NCI-H2081 (cell line): ENCODE results near the gene BEST3.
"Not testable (repeated sequence)": the region's sequence is repeated elsewhere in the genome, so short reads cannot be mapped to it uniquely, and the experiment has no call there.

ENCODE experiments used
- DNase-seq, 2 experiments: peaks; one replicate each; lab custom pipeline; 2025; lab: John Stamatoyannopoulos, UW

Gene BEST3

GRCh38 chr12:69649529-69649928, 49.6 kb downstream of the BEST3 start:
- DNase-seq: peak in 1 of 2 experiments; percentile 20

- DNase-seq: no peak
Observed at GRCh38 chr12:69648476-69648875, 50.6 kb downstream of the BEST3 start.

- no peak for DNase-seq
Observed at GRCh38 chr12:69647178-69647577, 51.9 kb downstream of the BEST3 start.

- no peak for DNase-seq
Observed at GRCh38 chr12:69645031-69645430, 54.1 kb downstream of the BEST3 start.

GRCh38 chr12:69644511-69644910, 54.6 kb downstream of the BEST3 start:
- no peak for DNase-seq

- peak in 1 of 2 experiments; percentile 37 for DNase-seq
Observed at GRCh38 chr12:69642531-69642930, 56.6 kb downstream of the BEST3 start.

GRCh38 chr12:69641546-69641945, 57.6 kb downstream of the BEST3 start:
- no peak for DNase-seq

- DNase-seq: peak; percentile 45 to 69
Observed at GRCh38 chr12:69639400-69640016, 59.6 kb downstream of the BEST3 start.

- DNase-seq: peak in 1 of 2 experiments; percentile 11
Observed at GRCh38 chr12:69633061-69633460, 66.0 kb downstream of the BEST3 start.

GRCh38 chr12:69630191-69630590, 68.9 kb downstream of the BEST3 start:
- DNase-seq: no peak

- no peak for DNase-seq
Observed at GRCh38 chr12:69627501-69627900, 71.6 kb downstream of the BEST3 start.

GRCh38 chr12:69623970-69624369, 75.1 kb downstream of the BEST3 start:
- peak; percentile 79 to 94 for DNase-seq

GRCh38 chr12:69621551-69621950, 77.6 kb downstream of the BEST3 start:
- DNase-seq: no peak

- DNase-seq: no peak
Observed at GRCh38 chr12:69620921-69621320, 78.2 kb downstream of the BEST3 start.

GRCh38 chr12:69620077-69620476, 79.0 kb downstream of the BEST3 start:
- DNase-seq: no peak

- no peak for DNase-seq
Observed at GRCh38 chr12:69619050-69619449, 80.1 kb downstream of the BEST3 start.

- no peak for DNase-seq
Observed at GRCh38 chr12:69616025-69616424, 83.1 kb downstream of the BEST3 start.

- DNase-seq: no peak
Observed at GRCh38 chr12:69613351-69613750, 85.8 kb downstream of the BEST3 start.

GRCh38 chr12:69610729-69611128, 88.4 kb downstream of the BEST3 start, which contains the start of gene LRRC10:
Gene LRRC10 (minus strand): TSS chr12:69610907. CDS start chr12:69610838, 69 bp downstream.
- DNase-seq: no peak

- no peak for DNase-seq
Observed at GRCh38 chr12:69610126-69610525, 89.0 kb downstream of the BEST3 start.

- no peak for DNase-seq
Observed at GRCh38 chr12:69608114-69608513, 91.0 kb downstream of the BEST3 start.

GRCh38 chr12:69604275-69604674, 94.8 kb downstream of the BEST3 start:
- DNase-seq: not testable (repeated sequence)
